Heart right ventricle (tissue), 16 donors: ENCODE measurements around the gene NUP214. TPM values are rescaled to one million over a fixed set of nuclear protein-coding genes. Genes with fewer than 3 reads are reported as not detected.

Experiments used
- ATAC-seq, 8 donors: fragments of 200-7000 bp; cut with Tn5 transposase; one replicate each; pipeline ENCODE4 v1.9.1; 2020; ENCODE audit warnings: mild to moderate bottlenecking in 8 of 8, moderate library complexity in 8 of 8, moderate number of reproducible peaks in 1 of 8
- DNase-seq, 2 donors: peaks; one replicate each; pipeline ENCODE4 v3.0.0-alpha.2; 2020
- H3K27ac ChIP-seq, 10 donors: fragments of 200-600 bp; sonication (generic) in 2 of 10; one replicate each; pipeline versions ENCODE4 v1.5.0 to v1.8.0; 2020 to 2022; ENCODE audit warnings: mild to moderate bottlenecking in 3 of 10
- H3K27me3 ChIP-seq, 7 donors: fragments of 200-600 bp; one replicate each; pipeline ENCODE4 v1.8.0; 2021 to 2022; ENCODE audit warnings: mild to moderate bottlenecking in 2 of 7
- H3K36me3 ChIP-seq, 9 donors: fragments of 200-600 bp; sonication (generic) in 1 of 9; one replicate each; pipeline versions ENCODE4 v1.5.0 to v1.8.0; 2020 to 2022; ENCODE audit warnings: mild to moderate bottlenecking in 2 of 9
- H3K4me1 ChIP-seq, 9 donors: fragments of 200-600 bp; sonication (generic) in 1 of 9; one replicate each; pipeline versions ENCODE4 v1.5.0 to v1.8.0; 2020 to 2022; ENCODE audit warnings: mild to moderate bottlenecking in 4 of 9
- H3K4me3 ChIP-seq, 10 donors: fragments of 200-600 bp; sonication (generic) in 2 of 10; one replicate each; pipeline versions ENCODE4 v1.5.0 to v1.8.0; 2020 to 2022; ENCODE audit warnings: mild to moderate bottlenecking in 7 of 10, moderate library complexity in 2 of 10
- H3K9me3 ChIP-seq, 11 donors: fragments of 200-600 bp in 10 of 11; sonication (generic) in 2 of 11; one replicate each; pipeline versions ENCODE4 v1.5.0 to v1.8.0; 2013 to 2022; ENCODE audit warnings: mild to moderate bottlenecking in 2 of 11, control low read depth in 1 of 11, moderate library complexity in 1 of 11
- CTCF ChIP-seq, 9 donors: fragments of 200-600 bp; sonication (generic) in 2 of 9; IDR thresholded peaks; one replicate each; pipeline versions ENCODE4 v1.5.0 to v1.8.0; 2021 to 2022; ENCODE audit warnings: antibody characterized with exemption in 9 of 9, mild to moderate bottlenecking in 5 of 9, moderate library complexity in 1 of 9
- WGBS, 2 donors: extraction: QIAGEN DNeasy Blood & Tissue Kit; methylation state at CpG; one replicate each; pipeline ENCODE4 v1.1.7; 2013; ENCODE audit warnings: inconsistent platforms in 1 of 2; 5-methylcytosine and 5-hydroxymethylcytosine counted together
- intact Hi-C, 10 donors: fragments of 100-400 bp; cut with DNase I; formaldehyde crosslinking; loops; one replicate each; pipeline versions ENCODE4 v1.11.1 to v1.14.2; 2022
- polyA plus RNA-seq, 2 donors: library from polyadenylated mRNA; stranded (reverse); fragments of 200-250 nt; gene quantifications; one replicate each; pipeline ENCODE4 v1.2.3, GENCODE V29; 2013
- total RNA-seq, 10 donors: library from RNA; stranded (reverse); fragmentation: NEBNext Ultra II Directional in 3 of 10; extraction: Animal tissue kit (Norgen Biotek cat#: 25700) in 3 of 10; gene quantifications; one replicate each; pipeline versions ENCODE4 v1.2.1 to v1.2.4, GENCODE V29; 2021 to 2023
- donor health status: Arrhythmogenic right ventricular cardiomyopathy.
- donor health status: ischemic (EF 13 %, LVEDD 7.1; RV severe dilation, severe dysfunction).
- donor health status: healthy with polysubstance abuse.
- donor health status: DM: no; HTN: yes; CAD: no.
- donor health status: DM: no; HTN: no; CAD: no.
- donor health status: ischemic (EF 25% LVEDD 6.9; RV normal size, moderate dysfunction).
- donor health status: ischemic (EF 25% LVEDD 5.7; RV mildly dilated, moderate dysfunction).
- donor health status: healthy.
- donor health status: DM: yes; HTN: yes; CAD: no.
- donor health status: Ischemic cardiomyopathy.
- donor health status: ischemic (EF 35%, LVEDD 5.7; RV mildly dilated, moderate dysfunction).
- donor health status: nonischemic (EF 11% LVEDD 7.7; RV severe dilation, severe dysfunction).
- donor health status: DM: yes; HTN: yes; CAD: no.
- donor health status: PGD.
- donor health status: ischemic (EF 29% LVEDD 5.4; RV normal size, mild dysfunction).
- donor health status: nonischemic (EF 23%, LVEDD 6.1; RV moderate dilation, normal function).

The NUP214 gene
- total and polyA plus RNA-seq, 12 donors: 13.8 to 27.1 (median 22.9) TPM

- intact Hi-C loops: no loop called here
- no peak for TF ChIP-seq CTCF (IDR thresholded peaks at IDR 0.05)
- Histone ChIP-seq H3K27ac (no peak overlapping the region), H3K27me3 (no peaks in the 10 kb centered on the region), H3K9me3 (no peaks in the 10 kb centered on the region), H3K4me3 (no peak overlapping the region), H3K36me3 (no peaks in the 10 kb centered on the region), H3K4me1 (peaks cover 0 to 7% (median 0%) of the 10 kb centered on the region in 9 donors)
- WGBS, 2 donors: 74 to 89% methylated on average over 9 of the region's 9 CpGs
- DNase-seq (no peak), ATAC-seq (no peak)
These were observed 44.8 kb upstream of the NUP214 start for GRCh38 chr9:131080589-131080988.

- no peaks in the 10 kb centered on the region for H3K27me3 ChIP-seq
- peaks cover 0 to 7% (median 0%) of the 10 kb centered on the region in 9 donors for H3K4me1 ChIP-seq
- no peak overlapping the region for H3K27ac ChIP-seq
- no peak for ATAC-seq
- intact Hi-C loops: loop anchor here in 1 of 10 donors (2.0 kb wide), 1 partner anchor 35 kb away; no protein-coding TSS in a partner anchor
- DNase-seq: no peak
- no peak for TF ChIP-seq CTCF (IDR thresholded peaks at IDR 0.05)
- H3K9me3 ChIP-seq: no peaks in the 10 kb centered on the region
- no peaks in the 10 kb centered on the region for H3K36me3 ChIP-seq
- 90 to 92% methylated on average over 9 of the region's 9 CpGs for WGBS, 2 donors
- no peak overlapping the region for H3K4me3 ChIP-seq
These were observed 43.5 kb upstream of the NUP214 start for GRCh38 chr9:131081868-131082267.

- no peaks in the 10 kb centered on the region for H3K9me3 ChIP-seq
- peak in 6 of 8 donors; percentile 33 to 85 (median 64) for ATAC-seq
- H3K4me3 ChIP-seq: no peak overlapping the region
- TF ChIP-seq CTCF (IDR thresholded peaks at IDR 0.05): peak in 1 of 9 donors; percentile 7
- H3K27ac ChIP-seq: peak overlapping the region in 1 of 10 donors; percentile 70
- 54 to 66% methylated on average over 11 of the region's 11 CpGs for WGBS, 2 donors
- no peaks in the 10 kb centered on the region for H3K27me3 ChIP-seq
- peaks cover 0 to 7% (median 0%) of the 10 kb centered on the region in 9 donors for H3K4me1 ChIP-seq
- H3K36me3 ChIP-seq: no peaks in the 10 kb centered on the region
- no peak for DNase-seq
- intact Hi-C loops: loop anchor here in 1 of 10 donors (1.0 to 2.0 kb wide), 2 partner anchors 34 to 42 kb away; partner anchors contain the start of gene NUP214
These were observed 42.4 kb upstream of the NUP214 start for GRCh38 chr9:131082774-131083512.

- TF ChIP-seq CTCF (IDR thresholded peaks at IDR 0.05): no peak
- no peaks in the 10 kb centered on the region for H3K9me3 ChIP-seq
- intact Hi-C loops: no loop called here
- no peaks in the 10 kb centered on the region for H3K36me3 ChIP-seq
- H3K4me1 ChIP-seq: peaks cover 0 to 7% (median 0%) of the 10 kb centered on the region in 9 donors
- ATAC-seq (no peak), DNase-seq (no peak)
- H3K4me3 ChIP-seq: no peak overlapping the region
- H3K27ac ChIP-seq: no peak overlapping the region
- WGBS, 2 donors: 87% methylated on average over 8 of the region's 8 CpGs
- H3K27me3 ChIP-seq: no peaks in the 10 kb centered on the region
These were observed 40.6 kb upstream of the NUP214 start for GRCh38 chr9:131084661-131085369.
